Astrocyte (in vitro differentiated cells and primary cell): ENCODE data around the gene CST3. TPM values are rescaled to one million over a fixed set of nuclear protein-coding genes. Genes with fewer than 3 reads are reported as not detected.

Experiments
- DNase-seq: peaks from one replicate; pipeline ENCODE4 v3.0.0-alpha.2; 2010; ENCODE audit warnings: low read depth
- FAIRE-seq: peaks from 2 replicates; lab custom pipeline; 2011; peaks lifted over from hg19 to GRCh38; lab: Jason Lieb, UNC
- H2AFZ ChIP-seq: 2 replicates; pipeline ENCODE4 v1.6.0; 2012; ENCODE audit warnings: low read depth, low read length, inconsistent platforms
- H3K27ac ChIP-seq: 2 replicates; pipeline ENCODE4 v1.5.1; 2011; ENCODE audit warnings: low read depth, low read length, inconsistent platforms
- H3K27me3 ChIP-seq: 2 replicates; pipeline ENCODE4 v1.6.0; 2011; ENCODE audit warnings: low read length, inconsistent platforms; ENCODE audit not compliant: insufficient read depth
- H3K36me3 ChIP-seq: 2 replicates; pipeline ENCODE4 v1.5.1; 2011; ENCODE audit warnings: low read length, inconsistent platforms; ENCODE audit not compliant: insufficient read depth
- H3K4me1 ChIP-seq: 2 replicates; pipeline ENCODE4 v1.5.1; 2011; ENCODE audit warnings: low read length, inconsistent platforms; ENCODE audit not compliant: insufficient read depth
- H3K4me2 ChIP-seq: 2 replicates; pipeline ENCODE4 v1.6.0; 2012; ENCODE audit warnings: low read length, inconsistent platforms
- H3K4me3 ChIP-seq: 2 replicates; pipeline ENCODE4 v1.5.1; 2011; ENCODE audit warnings: low read depth, mild to moderate bottlenecking, low read length, inconsistent platforms; ENCODE audit not compliant: insufficient read depth
- H3K79me2 ChIP-seq: 2 replicates; pipeline ENCODE4 v1.6.0; 2012; ENCODE audit warnings: mild to moderate bottlenecking, low read length, inconsistent platforms; ENCODE audit not compliant: insufficient read depth
- H3K9ac ChIP-seq: 2 replicates; pipeline ENCODE4 v1.6.0; 2012; ENCODE audit warnings: mild to moderate bottlenecking, low read length, inconsistent platforms
- H3K9me3 ChIP-seq: 2 replicates; pipeline ENCODE4 v1.5.1; 2012; ENCODE audit warnings: low read depth, mild to moderate bottlenecking, low read length, inconsistent platforms; ENCODE audit not compliant: insufficient read depth
- H4K20me1 ChIP-seq: 2 replicates; pipeline ENCODE4 v1.6.0; 2012; ENCODE audit warnings: low read length, inconsistent platforms; ENCODE audit not compliant: insufficient read depth
- H3K27ac Mint-ChIP-seq: one replicate; pipeline ENCODE4 v1.8.0; 2021; ENCODE audit warnings: mild to moderate bottlenecking, mixed read lengths; ENCODE audit not compliant: unreplicated experiment
- H3K27me3 Mint-ChIP-seq: one replicate; pipeline ENCODE4 v1.8.0; 2021; ENCODE audit warnings: low read depth, mixed read lengths; ENCODE audit not compliant: unreplicated experiment
- H3K36me3 Mint-ChIP-seq: one replicate; pipeline ENCODE4 v1.8.0; 2021; ENCODE audit warnings: low read depth, mixed read lengths; ENCODE audit not compliant: unreplicated experiment
- H3K4me1 Mint-ChIP-seq: one replicate; pipeline ENCODE4 v1.8.0; 2021; ENCODE audit warnings: low read depth, mixed read lengths; ENCODE audit not compliant: unreplicated experiment
- H3K4me3 Mint-ChIP-seq: one replicate; pipeline ENCODE4 v1.8.0; 2021; ENCODE audit warnings: mild to moderate bottlenecking, moderate library complexity, mixed read lengths; ENCODE audit not compliant: unreplicated experiment
- H3K9me3 Mint-ChIP-seq: one replicate; pipeline ENCODE4 v1.8.0; 2021; ENCODE audit warnings: mild to moderate bottlenecking, mixed read lengths; ENCODE audit not compliant: unreplicated experiment
- CTCF ChIP-seq: IDR thresholded peaks from 2 replicates; pipeline ENCODE4 v1.5.1; 2011; ENCODE audit warnings: low read depth, mild to moderate bottlenecking, inconsistent platforms, low read length, moderate library complexity; ENCODE audit not compliant: insufficient read depth
- EZH2 ChIP-seq: IDR thresholded peaks from 2 replicates; pipeline ENCODE4 v1.6.1; 2012; ENCODE audit warnings: mild to moderate bottlenecking, low read length, inconsistent platforms; ENCODE audit not compliant: insufficient read depth
- total RNA-seq: library from RNA; stranded (reverse); gene quantifications from 2 replicates; pipeline ENCODE4 v1.2.1, GENCODE V29; 2021

The CST3 gene
- total RNA-seq, 1 donor from 2014 or later, result 316 TPM

- Mint-ChIP-seq H3K4me3 (no peak overlapping the region), H3K36me3 (peaks cover 3% of the 10 kb centered on the region), H3K9me3 (no peaks in the 10 kb centered on the region), H3K4me1 (peaks cover 2% of the 10 kb centered on the region), H3K27ac (peak overlapping the region; percentile 26), H3K27me3 (peaks cover 31% of the 10 kb centered on the region)
- Histone ChIP-seq H3K79me2 (no peaks in the 10 kb centered on the region), H3K9ac (no peak overlapping the region), H3K9me3 (no peaks in the 10 kb centered on the region), H4K20me1 (no peaks in the 10 kb centered on the region), H2AFZ (no peak overlapping the region), H3K27me3 (no peaks in the 10 kb centered on the region), H3K27ac (no peak overlapping the region), H3K4me3 (no peak overlapping the region), H3K36me3 (no peaks in the 10 kb centered on the region), H3K4me2 (no peak overlapping the region), H3K4me1 (no peaks in the 10 kb centered on the region)
- TF ChIP-seq EZH2, result no peak
- no peak for TF ChIP-seq CTCF
- no peak for FAIRE-seq
- no peak for DNase-seq
Measured at GRCh38 chr20:23684261-23684660, 46.5 kb upstream of the CST3 start.

GRCh38 chr20:23683807-23684206 lies 46.1 kb upstream of the CST3 start:
- Histone ChIP-seq H4K20me1 (no peaks in the 10 kb centered on the region), H3K27ac (no peak overlapping the region), H2AFZ (no peak overlapping the region), H3K9ac (no peak overlapping the region), H3K4me1 (no peaks in the 10 kb centered on the region), H3K27me3 (no peaks in the 10 kb centered on the region), H3K79me2 (no peaks in the 10 kb centered on the region), H3K9me3 (no peaks in the 10 kb centered on the region), H3K4me3 (no peak overlapping the region), H3K36me3 (no peaks in the 10 kb centered on the region), H3K4me2 (no peak overlapping the region)
- Mint-ChIP-seq H3K27ac (no peak overlapping the region), H3K27me3 (peaks cover 31% of the 10 kb centered on the region), H3K4me1 (peaks cover 2% of the 10 kb centered on the region), H3K4me3 (no peak overlapping the region), H3K9me3 (peaks cover 2% of the 10 kb centered on the region), H3K36me3 (peaks cover 3% of the 10 kb centered on the region)
- no peak for TF ChIP-seq EZH2
- no peak for TF ChIP-seq CTCF
- no peak for FAIRE-seq
- DNase-seq, result no peak

- Histone ChIP-seq H3K9ac (no peak overlapping the region), H3K27ac (no peak overlapping the region), H2AFZ (no peak overlapping the region), H3K4me2 (no peak overlapping the region), H3K9me3 (no peaks in the 10 kb centered on the region), H4K20me1 (no peaks in the 10 kb centered on the region), H3K36me3 (no peaks in the 10 kb centered on the region), H3K79me2 (no peaks in the 10 kb centered on the region), H3K4me3 (no peak overlapping the region), H3K4me1 (no peaks in the 10 kb centered on the region), H3K27me3 (no peaks in the 10 kb centered on the region)
- FAIRE-seq, result peak; percentile 26
- peaks cover 2% of the 10 kb centered on the region for H3K9me3 Mint-ChIP-seq
- peaks cover 31% of the 10 kb centered on the region for H3K27me3 Mint-ChIP-seq
- no peak overlapping the region for H3K4me3 Mint-ChIP-seq
- H3K27ac Mint-ChIP-seq, result no peak overlapping the region
- no peak for DNase-seq
- TF ChIP-seq EZH2 (no peak), CTCF (no peak)
- peaks cover 3% of the 10 kb centered on the region for H3K36me3 Mint-ChIP-seq
- H3K4me1 Mint-ChIP-seq, result peaks cover under 1% of the 10 kb centered on the region
Measured at GRCh38 chr20:23683281-23683680, 45.5 kb upstream of the CST3 start.
